GM23248 (cell line): ENCODE measurements around the gene C16orf86.

ENCODE experiments used
- EZH2 ChIP-seq: fragments of 200-600 bp; sonication (generic); IDR thresholded peaks from 2 replicates; pipeline ENCODE4 v1.6.1; 2018; ENCODE audit warnings: antibody characterized with exemption, mild to moderate bottlenecking; ENCODE audit not compliant: insufficient read depth, poor library complexity, severe bottlenecking
- EZH2phosphoT487 ChIP-seq: fragments of 200-600 bp; sonication (generic); IDR thresholded peaks from 2 replicates; pipeline ENCODE4 v1.6.1; 2018; ENCODE audit warnings: antibody characterized with exemption, moderate library complexity, mild to moderate bottlenecking, low read depth; ENCODE audit not compliant: insufficient read depth

DNA sequence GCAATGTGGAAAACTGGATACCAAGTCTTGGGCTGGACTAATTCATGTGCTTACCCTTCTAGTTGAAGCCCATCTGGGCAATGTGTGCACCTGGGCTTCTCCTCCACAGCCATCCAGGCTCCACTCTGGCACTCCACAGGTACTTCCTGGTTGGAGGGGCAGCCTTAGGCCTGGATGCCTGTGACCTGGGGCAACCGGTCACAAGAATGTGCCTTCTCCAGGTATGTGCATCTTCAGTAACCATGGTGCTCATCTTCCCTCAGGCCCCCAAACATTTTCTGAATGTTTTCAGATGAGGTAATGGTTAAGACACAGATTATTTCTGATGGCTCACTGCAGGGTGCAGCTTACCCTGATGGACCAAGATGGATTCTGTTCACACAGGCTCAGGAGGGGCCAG is 11.1 kb downstream of the C16orf86 start:
- TF ChIP-seq EZH2, result no peak
- no peak for TF ChIP-seq EZH2phosphoT487
